HT-29 (cell line): Measurements from ENCODE around the gene RAB9A. TPM values are rescaled to one million over a fixed set of nuclear protein-coding genes. Genes with fewer than 3 reads are reported as not detected.
"Not testable (repeated sequence)": the region's sequence is repeated elsewhere in the genome, so short reads cannot be mapped to it uniquely, and the experiment has no call there.

ENCODE experiments used
- DNase-seq: peaks from one replicate; pipeline ENCODE4 v3.0.0-alpha.2; 2015; ENCODE audit warnings: low spot score
- total RNA-seq: library from RNA; depleted of rRNA; stranded (reverse); fragments of >200 nt; shearing (Covaris generic); gene quantifications from 2 replicates; pipeline ENCODE4 v1.2.3, GENCODE V29; 2014; rRNA removed

The RAB9A gene
- 4.8 and 5.7 TPM in 2 replicates for total RNA-seq

DNA sequence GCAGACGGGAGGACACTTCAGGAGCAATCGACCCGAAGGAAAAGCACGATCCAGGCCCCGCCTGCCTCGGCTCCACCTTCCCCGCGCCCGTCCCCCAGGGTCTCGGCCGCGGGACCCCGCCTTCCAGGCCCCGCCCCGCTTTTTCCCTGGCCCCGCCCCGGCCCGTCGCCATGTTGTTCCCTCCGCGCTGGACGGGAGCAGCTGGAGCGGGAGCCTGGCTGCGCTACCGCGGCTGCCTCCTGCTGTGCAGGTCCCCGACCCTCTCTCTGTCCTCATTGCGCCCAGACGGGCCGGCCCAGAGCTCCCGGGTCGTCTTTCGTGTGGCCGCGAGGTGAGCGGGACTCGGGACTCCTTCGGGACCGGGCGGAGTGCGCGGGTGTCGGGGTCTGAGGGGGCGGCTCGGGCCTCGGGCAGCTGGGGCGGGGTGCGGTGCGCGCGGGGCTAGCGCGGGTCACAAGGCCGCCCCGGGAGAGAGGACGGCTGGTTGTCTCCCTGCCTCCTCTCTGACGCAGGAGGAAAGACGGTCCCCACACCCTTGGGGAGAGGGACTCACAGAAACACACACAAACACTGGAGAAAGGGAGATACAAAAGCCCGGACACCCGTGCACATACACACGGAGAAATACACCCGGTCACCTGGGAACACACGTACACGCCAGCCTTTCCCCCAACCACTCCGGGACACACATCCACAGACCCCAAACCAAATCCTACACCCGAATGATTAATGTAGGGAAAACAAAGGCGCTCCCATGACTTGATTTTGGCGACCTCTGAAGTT, at the start of gene RAB9A:
Gene RAB9A, plus strand, starts transcription at position 171 of the 783 bp plus-strand sequence. CDS start 19,619 bp downstream, outside the sequence.
- DNase-seq, result peak; percentile 45

DNA sequence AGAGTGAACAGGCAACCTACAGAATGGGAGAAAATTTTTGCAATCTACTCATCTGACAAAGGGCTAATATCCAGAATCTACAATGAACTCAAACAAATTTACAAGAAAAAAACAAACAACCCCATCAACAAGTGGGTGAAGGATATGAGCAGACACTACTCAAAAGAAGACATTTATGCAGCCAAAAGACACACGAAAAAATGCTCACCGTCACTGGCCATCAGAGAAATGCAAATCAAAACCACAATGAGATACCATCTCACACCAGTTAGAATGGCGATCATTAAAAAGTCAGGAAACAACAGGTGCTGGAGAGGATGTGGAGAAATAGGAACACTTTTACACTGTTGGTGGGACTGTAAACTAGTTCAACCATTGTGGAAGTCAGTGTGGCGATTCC, 47.2 kb upstream of the RAB9A start:
- not testable (repeated sequence) for DNase-seq

GRCh38 chrX:13645464-13646153, 43.3 kb upstream of the RAB9A start:
- DNase-seq, result no peak

- DNase-seq, result peak; percentile 59
Measured at GRCh38 chrX:13646154-13646549, 42.8 kb upstream of the RAB9A start.

DNA sequence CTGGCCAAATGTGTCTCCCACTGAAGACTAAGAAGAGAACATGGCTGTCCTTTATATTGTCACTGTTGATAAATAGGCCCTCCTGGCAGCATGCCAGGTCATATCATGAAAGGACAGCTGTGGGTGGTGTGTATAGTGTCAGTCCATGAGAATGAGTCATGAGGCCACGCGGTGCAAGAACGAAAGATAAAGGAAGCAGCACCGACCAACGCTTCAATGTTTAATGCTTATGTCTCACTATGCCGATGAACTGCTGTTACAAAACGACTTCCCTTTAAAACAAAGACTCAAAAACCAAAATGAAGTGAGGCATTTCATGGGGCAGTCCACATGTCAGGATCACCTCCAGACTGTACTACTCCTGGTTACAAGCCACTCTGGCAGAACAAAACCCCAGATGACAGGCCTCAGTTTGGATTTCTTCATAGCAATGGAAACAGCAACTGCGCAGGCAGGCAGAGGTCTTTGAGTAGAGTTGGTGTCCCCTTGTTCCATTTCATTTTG, 41.2 kb upstream of the RAB9A start:
- peak; percentile 78 for DNase-seq

DNA sequence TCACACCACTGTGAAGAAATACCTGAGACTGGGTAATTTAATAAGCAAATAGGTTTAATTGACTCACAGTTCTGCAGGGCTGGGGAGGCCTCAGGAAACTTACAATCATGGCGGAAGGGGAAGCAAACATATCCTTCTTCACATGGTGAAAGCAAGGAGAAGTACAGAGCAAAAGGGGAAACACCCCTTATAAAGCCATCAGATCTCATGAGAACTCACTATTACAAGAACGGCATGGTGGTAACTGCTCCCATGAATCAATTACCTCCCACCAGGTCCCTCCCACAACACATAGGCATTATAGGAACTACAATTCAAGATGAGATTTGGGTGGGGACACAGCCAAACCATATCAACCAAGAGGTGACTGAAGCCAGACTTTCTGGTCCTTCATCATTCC, 40.6 kb upstream of the RAB9A start:
- DNase-seq, result not testable (repeated sequence)

GRCh38 chrX:13649838-13650237, 39.1 kb upstream of the RAB9A start:
- no peak for DNase-seq

- DNase-seq, result no peak
Measured at GRCh38 chrX:13650318-13650717, 38.6 kb upstream of the RAB9A start.

GRCh38 chrX:13651150-13651549, 37.8 kb upstream of the RAB9A start:
- DNase-seq, result no peak

DNA sequence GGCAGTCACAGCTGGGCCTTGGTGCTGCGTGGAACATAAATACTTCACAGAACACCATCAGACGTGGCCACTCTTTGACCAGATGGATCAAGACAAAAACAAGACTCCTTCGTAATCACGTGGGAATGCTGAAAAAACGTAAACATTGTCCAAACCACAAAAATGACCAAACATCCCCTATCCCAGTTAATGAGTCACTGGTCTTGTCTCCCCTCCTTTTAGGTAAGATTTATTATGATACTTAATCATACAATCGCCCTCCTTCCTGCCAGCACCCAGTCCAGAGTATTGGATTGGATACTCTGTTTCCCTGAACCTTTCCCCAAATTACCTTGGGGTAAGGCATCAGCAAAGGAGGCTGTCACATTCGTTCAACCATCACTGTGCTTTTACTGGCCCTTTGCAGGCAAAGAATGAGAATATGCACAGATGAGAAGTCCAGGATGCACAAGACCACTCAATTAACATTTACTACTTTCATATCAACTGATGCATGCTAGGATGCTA, 36.6 kb upstream of the RAB9A start:
- DNase-seq, result no peak

GRCh38 chrX:13652850-13653693, 35.9 kb upstream of the RAB9A start, which contains the start of gene TCEANC:
Gene TCEANC, plus strand, starts transcription at chrX:13653141. Its CDS starts 9,368 bp downstream, at chrX:13662509.
- peak; percentile 93 for DNase-seq

DNA sequence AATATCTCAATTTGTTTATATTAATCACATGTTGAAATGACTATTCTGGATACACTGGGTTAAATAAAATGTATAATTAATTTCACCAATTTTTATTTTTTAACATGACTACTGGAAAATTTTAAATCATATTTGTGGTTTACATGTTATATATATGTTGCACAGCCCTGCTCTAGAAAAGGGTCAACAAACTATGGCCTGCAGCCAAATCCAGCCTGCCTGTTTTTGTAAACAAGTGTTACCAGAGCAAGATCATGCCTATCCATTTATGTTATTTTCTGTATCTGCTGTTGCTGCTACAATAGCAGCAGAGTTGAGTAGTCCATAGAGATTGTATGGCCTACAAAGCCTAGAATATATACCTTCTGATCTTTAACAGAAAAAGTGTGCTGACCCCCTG, 34.8 kb upstream of the RAB9A start:
- DNase-seq, result no peak

DNA sequence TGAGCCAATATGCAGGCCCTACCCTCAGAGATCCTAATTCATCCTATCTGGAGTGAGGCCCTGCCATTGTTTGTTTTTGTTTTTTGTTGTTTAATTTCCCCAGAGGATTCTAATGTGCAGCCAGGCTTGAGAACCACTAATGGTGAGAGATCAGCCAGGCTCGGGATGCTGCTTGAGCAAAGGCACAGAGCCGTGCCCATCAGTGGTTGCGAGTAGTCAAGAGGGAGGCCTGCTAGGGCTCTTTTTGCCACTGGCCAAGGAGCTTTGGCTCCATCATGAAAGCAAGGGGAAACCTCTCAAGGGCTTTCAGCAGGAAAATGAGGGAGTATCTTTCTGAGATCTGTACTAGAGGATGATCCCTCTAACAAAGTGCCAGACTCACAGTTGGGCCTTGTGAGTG, 33.3 kb upstream of the RAB9A start:
- no peak for DNase-seq

DNA sequence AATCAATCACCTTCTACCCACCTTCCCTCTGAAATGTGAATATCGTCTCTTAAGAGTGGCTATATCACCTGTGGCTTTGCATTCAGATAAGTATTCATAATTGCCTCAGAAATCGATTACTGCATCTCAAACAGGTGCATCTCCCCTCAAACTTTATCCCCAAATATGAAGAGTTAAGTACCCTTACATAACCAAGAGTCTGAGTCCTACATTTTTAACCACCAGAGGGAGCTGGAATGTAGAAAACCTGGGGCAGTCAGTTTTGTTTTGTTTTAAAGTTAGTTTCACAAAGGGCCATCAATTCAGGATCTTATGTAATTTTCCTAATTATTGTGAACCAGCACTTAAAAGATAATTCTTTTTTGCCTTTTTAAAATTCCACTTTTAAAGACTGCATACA, 30.3 kb upstream of the RAB9A start:
- DNase-seq, result peak; percentile 72

GRCh38 chrX:13659063-13659462, 29.9 kb upstream of the RAB9A start:
- DNase-seq, result peak; percentile 8

DNA sequence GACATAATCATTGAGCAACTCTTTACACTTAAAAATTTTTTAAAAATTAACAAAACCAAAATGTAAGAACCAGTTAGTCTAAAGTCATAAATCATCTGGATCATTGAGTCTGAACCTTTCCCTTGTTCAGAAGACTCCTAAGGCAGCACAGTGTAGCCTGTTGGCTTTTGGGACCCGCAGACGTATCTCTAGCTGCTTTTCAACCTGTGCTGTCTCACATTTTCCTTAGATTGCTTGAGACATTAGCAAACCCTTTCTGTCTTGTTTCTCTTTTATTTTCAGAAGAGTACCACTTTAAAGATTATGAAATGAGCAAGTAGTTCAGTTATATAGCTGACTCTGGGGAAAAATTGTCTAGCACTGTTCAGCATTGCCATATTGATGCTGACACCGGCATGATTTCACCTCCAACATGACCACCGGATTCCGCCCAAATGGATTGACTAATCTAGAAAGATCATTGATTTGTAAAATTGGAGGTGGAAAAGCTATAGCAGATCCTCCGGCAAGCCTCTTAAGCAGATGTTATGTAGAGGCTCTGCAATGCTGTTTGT, 27.1 kb upstream of the RAB9A start:
- no peak for DNase-seq

GRCh38 chrX:13662355-13662791, 26.6 kb upstream of the RAB9A start:
- DNase-seq, result no peak

DNA sequence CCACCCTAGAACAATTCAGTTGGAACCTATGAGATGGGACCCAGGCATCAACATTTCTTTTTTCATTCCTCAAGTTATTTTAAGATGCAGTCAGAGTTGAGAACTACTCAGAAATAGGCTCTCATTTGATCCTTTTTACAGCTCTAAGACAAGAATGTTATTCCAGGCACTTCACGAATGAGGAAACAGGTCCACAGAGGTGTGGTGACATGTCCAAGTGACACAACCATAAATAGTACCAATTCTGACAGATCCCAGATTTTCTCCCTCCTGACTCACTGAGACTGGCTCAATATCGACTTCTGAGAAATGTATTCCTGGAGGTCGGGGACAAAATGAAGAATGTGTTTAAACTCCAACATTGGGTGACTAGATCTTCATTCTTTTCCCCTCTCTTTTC, 24.9 kb upstream of the RAB9A start:
- DNase-seq, result no peak

- DNase-seq, result no peak
Measured at GRCh38 chrX:13666836-13667235, 22.1 kb upstream of the RAB9A start.

- no peak for DNase-seq
Measured at GRCh38 chrX:13667919-13668318, 21.0 kb upstream of the RAB9A start.

DNA sequence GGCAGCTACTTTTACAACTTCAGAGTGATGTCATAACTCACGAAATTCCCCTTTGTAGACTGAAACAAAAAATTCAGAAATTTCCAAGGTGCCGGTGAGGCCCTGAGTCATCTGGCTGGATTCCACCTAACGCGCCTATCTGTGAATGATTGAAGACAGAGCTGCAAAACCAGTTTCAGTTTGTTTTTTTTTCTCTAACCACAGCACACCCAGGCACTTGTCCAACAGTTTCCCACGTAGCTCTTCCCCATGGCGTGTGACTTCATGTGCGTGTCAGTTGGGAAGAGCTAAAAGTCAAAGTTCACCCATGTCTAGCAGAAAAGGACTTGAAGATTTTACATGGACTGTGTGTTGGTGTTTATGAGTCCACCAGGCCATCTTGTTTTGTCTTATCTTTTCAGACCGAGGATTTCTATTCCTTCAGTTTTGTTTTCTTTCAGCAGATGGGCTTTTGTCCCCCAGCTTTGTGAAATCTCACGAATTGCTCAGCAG, 19.6 kb upstream of the RAB9A start:
- peak; percentile 93 for DNase-seq
